Activated CD4-positive, alpha-beta T cell treated with anti-CD3 and anti-CD28 coated beads, Interleukin-2, amount 50 U/mL, for 24 hours (primary cell): ENCODE data around the gene FAM177B.

ENCODE experiments used
- DNase-seq, 2 donors: peaks; one replicate each; pipeline ENCODE4 v3.0.0-alpha.2; 2020; ENCODE audit warnings: low read depth in 1 of 2, low spot score in 1 of 2

Gene FAM177B

DNA sequence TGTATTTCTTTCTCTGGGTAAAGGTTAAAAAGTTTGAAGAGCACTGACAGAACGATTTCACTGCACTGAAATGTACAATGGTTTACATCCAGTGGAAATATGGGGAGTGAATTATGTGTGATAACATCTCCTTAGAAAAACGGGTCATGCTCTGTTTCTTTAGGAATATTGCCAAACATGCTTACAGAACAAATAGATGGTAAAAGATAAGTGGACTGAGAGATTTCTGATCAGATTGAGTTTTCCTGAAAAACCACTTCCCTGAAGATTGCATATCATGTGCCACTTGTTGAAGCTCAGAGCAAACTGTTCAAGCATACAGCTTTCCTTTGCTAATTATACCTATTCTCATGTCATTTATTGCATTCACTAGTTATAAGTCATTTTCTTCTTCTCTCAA, 47.9 kb downstream of the FAM177B start:
- no peak for DNase-seq

DNA sequence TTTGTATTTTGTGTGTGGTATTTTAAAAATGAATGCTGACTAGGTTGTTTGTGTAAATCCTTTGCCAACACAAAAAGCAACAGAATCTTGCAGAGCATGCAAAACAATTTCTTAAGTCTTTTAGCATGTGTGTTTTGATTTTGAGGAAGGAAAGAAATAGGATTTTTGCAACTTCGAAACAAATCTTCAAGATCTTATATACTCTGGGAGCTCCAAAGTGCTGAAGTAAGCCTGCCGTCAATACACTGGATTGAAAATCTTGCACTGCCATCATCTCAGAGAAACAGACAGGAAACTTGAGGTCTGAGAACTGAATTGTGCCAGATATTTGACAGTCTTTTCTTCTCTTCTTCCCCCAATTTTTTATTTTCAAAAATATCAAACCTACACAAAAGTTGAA, 48.5 kb downstream of the FAM177B start:
- no peak for DNase-seq

DNA sequence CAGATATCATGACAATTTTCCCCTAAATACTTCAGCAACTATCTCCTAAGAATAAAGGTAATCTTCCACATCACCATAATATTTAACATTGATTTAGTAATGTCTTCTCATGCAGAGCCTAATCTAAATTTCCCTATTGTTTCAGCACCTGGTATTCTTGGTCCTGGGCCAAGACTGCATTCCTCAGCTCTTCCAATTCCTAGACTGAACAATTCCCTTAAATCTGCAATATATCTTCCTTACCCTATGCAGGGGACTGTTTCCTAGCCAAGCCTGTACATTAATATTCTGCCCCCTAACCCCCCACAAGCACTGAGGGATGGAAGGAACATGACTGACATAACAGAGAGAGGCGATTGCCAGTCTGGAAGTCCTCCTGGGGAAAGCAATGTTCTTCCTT, 49.1 kb downstream of the FAM177B start:
- no peak for DNase-seq

DNA sequence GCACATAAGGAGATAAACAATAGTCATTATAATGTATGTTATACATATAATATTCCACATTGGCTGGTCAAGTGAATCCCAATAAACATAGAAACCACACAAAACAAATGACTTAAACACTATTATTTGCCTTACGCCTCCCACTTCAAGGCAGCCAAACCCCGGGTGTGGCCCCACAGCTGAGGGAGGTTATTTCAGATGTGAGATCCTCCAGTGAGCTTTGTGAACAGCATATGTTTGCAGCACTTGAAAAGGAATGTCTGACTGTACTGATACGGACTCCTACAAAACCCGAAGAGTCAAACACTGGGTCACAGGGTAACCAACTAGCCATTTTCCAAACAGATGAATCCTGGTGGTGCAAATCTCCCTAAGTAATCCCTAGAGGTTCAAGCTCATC, 50.7 kb downstream of the FAM177B start:
- no peak for DNase-seq

DNA sequence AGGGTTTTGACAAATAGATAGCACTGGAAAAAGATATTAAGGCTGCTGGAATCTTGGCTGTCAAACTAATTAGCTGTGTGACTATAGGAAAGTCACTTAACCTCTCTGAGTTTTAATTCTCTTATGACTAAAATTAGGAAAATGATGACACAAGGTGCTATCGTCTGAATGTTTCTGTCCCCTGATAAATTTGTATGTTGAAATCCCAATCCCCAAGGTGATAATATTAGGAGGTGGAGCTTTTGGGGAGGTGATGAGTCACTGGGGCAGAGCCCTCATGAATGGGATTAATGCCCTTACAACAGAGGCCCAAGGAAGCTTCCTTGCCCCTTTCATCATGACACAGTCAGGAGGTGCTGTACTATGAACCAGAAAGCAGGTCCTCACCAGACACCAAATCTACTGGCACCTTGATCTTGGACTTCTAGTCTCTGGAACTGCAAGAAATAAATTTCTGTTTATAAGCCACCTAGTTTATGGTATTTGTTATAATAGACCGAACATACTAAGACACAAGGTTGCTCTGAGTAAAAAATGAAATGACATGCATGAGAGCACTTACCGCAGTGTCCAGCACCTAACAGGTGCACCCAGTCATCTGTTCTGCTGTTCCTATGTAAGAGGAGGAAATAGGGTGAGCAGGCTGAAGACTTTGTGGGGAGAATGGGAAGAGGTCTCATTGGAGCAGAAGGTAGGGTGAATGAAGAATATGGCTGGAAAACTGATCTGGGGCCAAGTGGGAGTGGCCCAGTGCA, 51.6 kb downstream of the FAM177B start:
- DNase-seq, result no peak

DNA sequence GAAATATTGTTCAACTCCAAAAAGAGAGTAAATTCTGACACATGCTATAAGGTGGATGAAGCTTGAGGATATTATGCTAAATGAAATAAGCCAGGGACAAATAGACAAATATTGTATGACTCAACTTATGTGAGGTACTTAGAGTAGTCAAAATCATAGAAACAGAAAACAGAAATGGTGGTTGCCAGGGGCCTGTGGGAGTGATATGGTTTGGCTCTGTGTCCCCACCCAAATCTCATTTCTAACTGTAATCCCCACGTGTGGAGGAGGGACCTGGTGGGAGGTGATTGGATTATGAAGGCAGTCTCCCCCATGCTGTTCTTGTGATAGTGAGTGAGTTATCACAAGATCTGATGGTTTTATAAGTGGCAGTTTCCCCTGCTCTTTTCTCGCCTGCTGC, 53.1 kb downstream of the FAM177B start:
- no peak for DNase-seq

DNA sequence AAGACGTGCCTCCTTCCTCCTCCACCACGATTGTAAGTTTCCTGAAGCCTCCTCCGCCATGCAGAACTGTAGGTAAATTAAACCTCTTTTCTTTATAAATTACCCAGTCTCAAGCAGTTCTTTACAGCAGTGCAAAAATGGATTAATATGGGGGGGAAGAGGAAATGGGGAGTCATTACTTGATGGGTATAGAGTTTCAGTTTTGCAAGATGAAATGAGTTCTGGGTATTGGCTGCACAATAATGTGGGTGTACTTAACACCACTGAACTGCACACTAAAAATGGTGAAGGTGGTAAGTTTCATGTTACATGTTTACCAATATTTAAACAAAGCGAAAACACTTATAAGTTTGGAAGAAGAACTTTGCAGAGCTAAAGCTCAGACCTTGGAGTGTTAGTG, 53.5 kb downstream of the FAM177B start:
- no peak for DNase-seq

DNA sequence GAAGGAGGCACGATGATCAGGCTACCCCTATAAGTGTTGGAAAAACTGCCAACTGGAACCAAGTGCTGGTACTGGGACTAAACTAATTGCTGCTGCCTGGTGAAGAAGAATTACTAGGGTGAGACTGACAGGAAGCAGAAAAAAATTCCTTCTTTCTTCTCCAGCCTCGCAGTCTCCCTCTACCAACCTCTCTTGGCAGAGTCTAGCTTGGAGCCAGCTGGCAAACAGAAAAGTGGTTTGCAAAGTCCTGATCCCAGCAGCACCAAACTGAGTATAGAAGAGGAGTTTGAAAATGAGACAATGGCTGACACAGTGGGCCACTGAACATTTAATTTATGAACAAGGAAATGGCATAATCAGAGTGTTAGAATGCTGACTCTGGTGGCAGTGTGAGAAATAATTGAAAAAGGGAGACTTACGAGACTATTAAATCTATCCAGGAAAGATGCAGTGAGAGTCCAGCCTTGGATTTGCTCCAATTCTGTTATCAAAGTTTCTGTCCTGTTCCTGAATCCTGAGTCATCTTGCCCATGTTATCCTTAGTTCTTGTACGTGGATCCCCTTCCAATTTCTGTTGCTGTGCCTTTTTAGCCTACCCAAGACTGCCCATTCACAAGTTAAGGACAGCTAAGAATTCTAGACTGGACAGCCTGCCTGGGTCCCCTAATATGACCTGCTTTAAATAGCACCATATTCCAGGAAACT, 54.2 kb downstream of the FAM177B start:
- no peak for DNase-seq

DNA sequence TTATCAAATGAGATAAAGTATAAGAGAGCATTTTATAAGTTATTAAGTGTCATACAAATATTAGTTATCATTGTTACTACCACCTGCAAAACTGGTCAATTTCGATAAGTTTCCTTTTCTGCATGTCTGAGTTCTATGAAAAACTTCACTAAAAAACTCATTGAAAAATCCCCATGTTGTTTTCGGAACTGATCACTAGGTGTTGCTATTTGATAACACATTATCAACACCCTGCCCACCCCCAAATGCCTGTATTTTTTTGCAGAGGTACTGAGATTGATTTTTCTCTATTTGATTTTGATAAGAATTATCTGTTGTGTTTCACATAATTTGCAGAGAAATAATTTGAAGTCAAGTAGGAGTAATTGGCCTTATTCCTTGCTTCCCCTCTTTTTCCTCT, 55.7 kb downstream of the FAM177B start:
- peak in 1 of 2 donors; percentile 4 for DNase-seq

DNA sequence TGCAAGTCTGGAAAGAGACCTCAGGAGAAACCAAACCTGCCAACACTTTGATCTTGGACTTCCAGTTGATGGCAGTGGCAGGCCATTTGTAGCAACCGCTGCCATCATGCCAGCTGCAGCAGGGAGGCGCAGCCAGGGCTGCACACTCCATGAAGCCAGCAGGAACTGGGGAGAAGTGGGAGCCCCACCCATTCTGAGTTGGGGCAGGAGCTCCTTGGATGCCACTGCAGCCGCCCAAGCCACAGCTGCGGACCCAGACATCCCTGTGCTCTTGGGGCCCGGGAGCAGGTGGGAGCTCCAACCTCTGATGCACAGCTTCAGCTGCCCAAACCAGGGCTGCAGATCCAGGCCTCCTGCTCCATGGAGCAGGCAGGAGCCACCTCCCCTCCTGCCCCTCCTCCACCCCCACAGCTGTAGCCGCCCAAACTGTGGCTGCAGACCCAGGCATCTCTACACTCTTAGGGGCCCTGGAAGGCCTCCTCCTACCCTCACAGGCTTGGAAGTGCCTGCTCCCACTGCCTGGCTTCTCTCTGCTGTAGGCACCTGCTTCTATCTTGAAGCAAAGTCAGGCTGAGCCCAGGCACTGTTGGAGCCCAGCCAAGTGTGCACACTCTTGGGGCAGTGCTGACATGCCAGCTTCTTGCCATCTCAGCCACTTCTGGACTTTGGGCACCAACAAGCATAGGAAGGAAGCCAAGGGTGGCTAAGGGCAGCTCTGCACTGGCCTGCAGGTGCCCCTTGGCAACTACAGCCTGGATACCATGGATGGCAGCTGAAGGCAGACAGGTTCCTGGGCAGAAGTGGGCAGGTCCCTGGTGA, 57.9 kb downstream of the FAM177B start:
- DNase-seq, result no peak

DNA sequence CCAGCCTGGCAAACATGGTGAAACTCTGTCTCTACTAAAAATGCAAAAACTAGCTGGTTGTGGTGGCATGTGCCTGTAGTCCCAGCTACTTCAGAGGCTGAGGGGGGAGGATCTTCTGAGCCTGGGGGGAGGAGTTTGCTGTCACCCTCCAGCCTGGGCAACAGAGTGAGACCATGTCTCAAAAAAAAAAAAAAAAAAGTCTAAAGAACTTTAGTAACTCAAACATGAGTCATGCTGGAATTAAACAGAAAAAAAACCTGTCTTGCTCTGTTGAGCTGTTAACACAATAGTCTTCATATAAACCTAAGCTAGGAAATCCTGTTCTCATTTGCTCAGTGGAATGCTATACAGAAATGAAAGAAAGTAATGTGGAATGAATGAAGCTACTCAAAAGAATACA, 61.1 kb downstream of the FAM177B start:
- no peak for DNase-seq

DNA sequence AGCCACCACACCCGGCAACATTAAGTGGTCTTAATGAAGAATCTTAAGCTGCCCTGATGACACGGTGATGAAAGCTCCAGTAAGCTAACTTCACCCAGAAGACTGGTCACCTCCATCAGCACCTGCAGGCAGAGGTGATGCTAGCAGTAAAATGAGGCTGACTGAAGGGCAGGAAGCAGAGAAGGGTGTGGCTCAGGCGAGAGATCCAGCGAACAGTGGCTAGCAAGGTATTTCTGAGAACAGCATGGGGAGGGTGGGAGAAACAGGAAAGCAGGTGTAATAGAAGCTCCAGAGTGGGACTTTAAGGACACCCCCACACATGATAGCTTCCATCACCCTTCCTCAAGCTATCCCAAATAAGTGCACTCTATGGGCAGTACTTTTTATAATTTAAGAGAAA, 62.0 kb downstream of the FAM177B start:
- no peak for DNase-seq
